ENCODE measurements around the gene CASP10. TPM values are rescaled to one million over a fixed set of nuclear protein-coding genes. Genes with fewer than 3 reads are reported as not detected.

The CASP10 gene
- total RNA-seq, 1 experiment from 2014 or later = 2.8 TPM

GRCh38 chr2:201185863-201186262, 2.9 kb downstream of the CASP10 start:
- Mint-ChIP-seq H3K36me3 (peaks cover 3% of the 10 kb centered on the region; the same call in 1 of the 2 replicates), H3K27ac (no peak overlapping the region), H3K4me3 (no peak overlapping the region), H3K9me3 (peaks cover 4% of the 10 kb centered on the region), H3K27me3 (ENCODE audit: low read depth) (no peaks in the 10 kb centered on the region; the same call in 1 of the 2 replicates), H3K4me1 (peaks cover 15% of the 10 kb centered on the region)
- ChIA-PET CTCF (interaction anchor here (0.8 to 1.4 kb wide), 2 partner anchors 28 to 46 kb away, joined by 3 to 7 read pairs; no protein-coding TSS in a partner anchor), POLR2A (no interaction called here)
- TF ChIP-seq AR (CRISPR knock-in tag; IDR thresholded peaks at IDR 0.05) = no peak
- ATAC-seq = no peak
- DNase-seq (ENCODE audit: low spot score) = no peak

GRCh38 chr2:201186982-201187381, 4.0 kb downstream of the CASP10 start:
- H3K4me3 Mint-ChIP-seq = no peak overlapping the region
- H3K4me1 Mint-ChIP-seq = peaks cover 15% of the 10 kb centered on the region
- peaks cover 3% of the 10 kb centered on the region; the same call in 1 of the 2 replicates for H3K36me3 Mint-ChIP-seq
- H3K27ac Mint-ChIP-seq = no peak overlapping the region
- DNase-seq (ENCODE audit: low spot score) (no peak), ATAC-seq (no peak)
- CTCF ChIA-PET = no interaction called here
- H3K27me3 Mint-ChIP-seq (ENCODE audit: low read depth) = no peaks in the 10 kb centered on the region; the same call in 1 of the 2 replicates
- no peak for TF ChIP-seq TEAD1 (CRISPR knock-in tag; IDR thresholded peaks at IDR 0.05)
- TF ChIP-seq GTF2I (CRISPR knock-in tag; conservative IDR thresholded peaks at IDR 0.05) = no peak
- no peak for TF ChIP-seq ZNF671 (CRISPR knock-in tag; IDR thresholded peaks at IDR 0.05)
- TF ChIP-seq MAX (CRISPR knock-in tag; IDR thresholded peaks at IDR 0.05) = no peak
- TF ChIP-seq IRF1 (CRISPR knock-in tag; IDR thresholded peaks at IDR 0.05) = no peak
- no peak for TF ChIP-seq ZNF281 (CRISPR knock-in tag; IDR thresholded peaks at IDR 0.05)
- TF ChIP-seq NFATC4 (CRISPR knock-in tag; IDR thresholded peaks at IDR 0.05) = no peak
- TF ChIP-seq ZSCAN18 (CRISPR knock-in tag; IDR thresholded peaks at IDR 0.05) = no peak
- no peak for TF ChIP-seq NFE2L1 (CRISPR knock-in tag; IDR thresholded peaks at IDR 0.05)
- TF ChIP-seq RORB (CRISPR knock-in tag; IDR thresholded peaks at IDR 0.05) = no peak
- POLR2A ChIA-PET = no interaction called here
- peaks cover 4% of the 10 kb centered on the region for H3K9me3 Mint-ChIP-seq

GRCh38 chr2:201188449-201188848, 5.5 kb downstream of the CASP10 start:
- peaks cover 4% of the 10 kb centered on the region for H3K9me3 Mint-ChIP-seq
- no peak overlapping the region for H3K27ac Mint-ChIP-seq
- ChIA-PET CTCF (interaction anchor here (1.2 kb wide), 1 partner anchor 44 kb away, joined by 3 read pairs; no protein-coding TSS in a partner anchor), POLR2A (no interaction called here)
- DNase-seq (ENCODE audit: low spot score) = no peak
- TF ChIP-seq ZNF512 (CRISPR knock-in tag; IDR thresholded peaks at IDR 0.05; ENCODE audit: borderline replicate concordance) (no peak), MYBL2 (CRISPR knock-in tag; IDR thresholded peaks at IDR 0.05) (no peak), SMAD3 (CRISPR knock-in tag; IDR thresholded peaks at IDR 0.05; ENCODE audit: borderline replicate concordance) (no peak), MXD4 (CRISPR knock-in tag; IDR thresholded peaks at IDR 0.05; ENCODE audit: borderline replicate concordance) (no peak), IRF1 (CRISPR knock-in tag; IDR thresholded peaks at IDR 0.05) (no peak)
- H3K4me1 Mint-ChIP-seq = peaks cover 7% of the 10 kb centered on the region
- ATAC-seq = no peak
- H3K4me3 Mint-ChIP-seq = no peak overlapping the region
- H3K27me3 Mint-ChIP-seq (ENCODE audit: low read depth) = no peaks in the 10 kb centered on the region
- H3K36me3 Mint-ChIP-seq = peaks cover 3% of the 10 kb centered on the region; the same call in 1 of the 2 replicates

Measured in WTC11 (cell line).